Endodermal cell (in vitro differentiated cells): ENCODE results near the gene SLC51A. TPM values are rescaled to one million over a fixed set of nuclear protein-coding genes. Genes with fewer than 3 reads are reported as not detected.
"Not testable (repeated sequence)": the region's sequence is repeated elsewhere in the genome, so short reads cannot be mapped to it uniquely, and the experiment has no call there.

Experiments
- DNase-seq: peaks from one replicate; pipeline ENCODE4 v3.0.0-alpha.2; 2017
- H3K27ac ChIP-seq: 2 replicates; pipeline ENCODE4 v1.5.1; 2013; ENCODE audit warnings: mild to moderate bottlenecking, low read depth, low read length, moderate library complexity
- H3K27me3 ChIP-seq: 2 replicates; pipeline ENCODE4 v1.6.1; 2013; ENCODE audit warnings: mild to moderate bottlenecking, low read length, moderate library complexity; ENCODE audit not compliant: insufficient read depth, control insufficient read depth, poor library complexity, severe bottlenecking
- H3K36me3 ChIP-seq: 2 replicates; pipeline ENCODE4 v1.7.0; 2013; ENCODE audit warnings: mild to moderate bottlenecking, low read length, moderate library complexity; ENCODE audit not compliant: control insufficient read depth, insufficient read depth
- H3K4me1 ChIP-seq: one replicate; pipeline ENCODE4 v1.7.0; 2013; ENCODE audit warnings: low read length; ENCODE audit not compliant: control insufficient read depth, insufficient read depth
- H3K4me3 ChIP-seq: 2 replicates; pipeline ENCODE4 v1.5.1; 2013; ENCODE audit warnings: mild to moderate bottlenecking, low read length, moderate library complexity
- H3K9ac ChIP-seq: 2 replicates; pipeline ENCODE4 v1.6.1; 2013; ENCODE audit warnings: mild to moderate bottlenecking, low read length, moderate library complexity; ENCODE audit not compliant: poor library complexity, severe bottlenecking; ENCODE audit errors: extremely low read depth
- H3K9me3 ChIP-seq: 2 replicates; pipeline ENCODE4 v1.6.1; 2013; ENCODE audit warnings: mild to moderate bottlenecking, low read length, moderate library complexity; ENCODE audit not compliant: control insufficient read depth
- H3K27ac Mint-ChIP-seq: 2 replicates; pipeline ENCODE4 v1.8.0; 2020; ENCODE audit warnings: mixed read lengths
- H3K27me3 Mint-ChIP-seq: 2 replicates; pipeline ENCODE4 v1.8.0; 2021; ENCODE audit warnings: mild to moderate bottlenecking, mixed read lengths; ENCODE audit not compliant: insufficient read depth
- H3K36me3 Mint-ChIP-seq: 2 replicates; pipeline ENCODE4 v1.8.0; 2020; ENCODE audit warnings: low read depth, mixed read lengths
- H3K4me1 Mint-ChIP-seq: 2 replicates; pipeline ENCODE4 v1.8.0; 2020; ENCODE audit warnings: mixed read lengths
- H3K4me3 Mint-ChIP-seq: 2 replicates; pipeline ENCODE4 v1.8.0; 2020; ENCODE audit warnings: mild to moderate bottlenecking, moderate library complexity, mixed read lengths
- H3K9me3 Mint-ChIP-seq: 2 replicates; pipeline ENCODE4 v1.8.0; 2020; ENCODE audit warnings: mild to moderate bottlenecking, mixed read lengths
- WGBS, 2 experiments: methylation state at CpG; one replicate each; pipeline versions ENCODE4 v1.1.5 to v1.1.7; 2013; ENCODE audit warnings: missing lambda C conversion rate in 2 of 2, mixed read lengths in 1 of 2; ENCODE audit not compliant: insufficient coverage in 1 of 2, insufficient read length in 1 of 2; 5-methylcytosine and 5-hydroxymethylcytosine counted together
- total RNA-seq, 2 donors: library from RNA; stranded (reverse); fragmentation: NEBNext Ultra II Directional in 1 of 2; extraction: Animal tissue kit (Norgen Biotek cat#: 25700) in 1 of 2; gene quantifications; 2 replicates in 1 of 2; 3 replicates in 1 of 2; pipeline ENCODE4 v1.2.1, GENCODE V29; 2021
- TF ChIP-seq, protein P1 (sequence below): fragments of 200-600 bp; sonication (generic); conservative IDR thresholded peaks from 2 replicates; pipeline ENCODE4 v1.5.0; 2021; ENCODE audit warnings: antibody characterized with exemption, mild to moderate bottlenecking

Gene SLC51A
- total RNA-seq, 2 donors from 2014 or later = 1.9 to 2.0 TPM

DNA sequence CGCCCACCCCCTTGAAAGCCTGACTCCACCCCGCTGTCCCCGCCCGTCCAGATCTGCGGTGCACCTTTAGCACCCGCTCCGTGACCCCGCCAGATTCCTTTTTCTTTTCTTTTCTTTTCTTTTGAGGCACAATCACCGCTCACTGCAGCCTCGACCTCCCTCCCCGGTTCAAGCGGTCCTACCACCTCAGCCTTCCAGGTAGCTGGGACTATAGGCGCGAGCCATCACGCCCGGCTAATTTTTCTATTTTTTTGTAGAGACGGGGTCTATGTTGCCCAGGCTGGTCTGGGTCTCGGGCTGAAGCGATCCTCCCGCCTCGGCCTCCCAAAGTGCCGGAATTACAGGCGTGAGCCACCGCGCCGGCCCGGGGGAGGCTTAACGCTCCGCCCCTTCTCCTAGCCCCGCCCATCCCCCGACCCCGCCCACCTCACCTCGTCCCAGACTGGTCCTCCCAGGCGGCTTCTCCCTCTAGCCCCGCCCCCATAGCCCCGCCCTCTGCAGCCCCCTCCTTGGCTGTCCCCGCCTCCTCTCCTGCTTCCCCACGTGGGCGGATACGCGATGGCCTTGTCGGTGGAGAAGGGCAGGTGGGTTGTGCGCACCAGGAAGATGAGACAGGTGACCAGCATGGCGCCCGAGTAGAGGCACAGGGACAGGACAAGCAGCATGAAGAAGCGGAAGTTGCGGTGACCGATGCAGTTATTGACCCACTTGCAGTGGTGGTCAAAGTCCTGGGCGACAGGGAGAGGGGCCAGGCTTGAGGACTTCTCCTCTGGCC, 8.3 kb upstream of the SLC51A start:
- Histone ChIP-seq H3K4me1 (no peaks in the 10 kb centered on the region), H3K36me3 (no peaks in the 10 kb centered on the region), H3K4me3 (peak overlapping the region; percentile 74), H3K9me3 (no peaks in the 10 kb centered on the region), H3K27ac (no peak overlapping the region), H3K27me3 (peaks cover 6% of the 10 kb centered on the region), H3K9ac (no peak overlapping the region)
- H3K27ac Mint-ChIP-seq = no peak overlapping the region
- no peaks in the 10 kb centered on the region for H3K36me3 Mint-ChIP-seq
- WGBS, 2 experiments = 44 to 70% methylated on average over 22 to 49 of the region's 49 CpGs
- no peaks in the 10 kb centered on the region for H3K9me3 Mint-ChIP-seq
- TF ChIP-seq, protein P1, sequence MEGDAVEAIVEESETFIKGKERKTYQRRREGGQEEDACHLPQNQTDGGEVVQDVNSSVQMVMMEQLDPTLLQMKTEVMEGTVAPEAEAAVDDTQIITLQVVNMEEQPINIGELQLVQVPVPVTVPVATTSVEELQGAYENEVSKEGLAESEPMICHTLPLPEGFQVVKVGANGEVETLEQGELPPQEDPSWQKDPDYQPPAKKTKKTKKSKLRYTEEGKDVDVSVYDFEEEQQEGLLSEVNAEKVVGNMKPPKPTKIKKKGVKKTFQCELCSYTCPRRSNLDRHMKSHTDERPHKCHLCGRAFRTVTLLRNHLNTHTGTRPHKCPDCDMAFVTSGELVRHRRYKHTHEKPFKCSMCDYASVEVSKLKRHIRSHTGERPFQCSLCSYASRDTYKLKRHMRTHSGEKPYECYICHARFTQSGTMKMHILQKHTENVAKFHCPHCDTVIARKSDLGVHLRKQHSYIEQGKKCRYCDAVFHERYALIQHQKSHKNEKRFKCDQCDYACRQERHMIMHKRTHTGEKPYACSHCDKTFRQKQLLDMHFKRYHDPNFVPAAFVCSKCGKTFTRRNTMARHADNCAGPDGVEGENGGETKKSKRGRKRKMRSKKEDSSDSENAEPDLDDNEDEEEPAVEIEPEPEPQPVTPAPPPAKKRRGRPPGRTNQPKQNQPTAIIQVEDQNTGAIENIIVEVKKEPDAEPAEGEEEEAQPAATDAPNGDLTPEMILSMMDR = no peak
- peak; percentile 97 for DNase-seq
- H3K4me3 Mint-ChIP-seq = peak overlapping the region; percentile 55
- H3K27me3 Mint-ChIP-seq = peaks cover 32% of the 10 kb centered on the region
- H3K4me1 Mint-ChIP-seq = no peaks in the 10 kb centered on the region

DNA sequence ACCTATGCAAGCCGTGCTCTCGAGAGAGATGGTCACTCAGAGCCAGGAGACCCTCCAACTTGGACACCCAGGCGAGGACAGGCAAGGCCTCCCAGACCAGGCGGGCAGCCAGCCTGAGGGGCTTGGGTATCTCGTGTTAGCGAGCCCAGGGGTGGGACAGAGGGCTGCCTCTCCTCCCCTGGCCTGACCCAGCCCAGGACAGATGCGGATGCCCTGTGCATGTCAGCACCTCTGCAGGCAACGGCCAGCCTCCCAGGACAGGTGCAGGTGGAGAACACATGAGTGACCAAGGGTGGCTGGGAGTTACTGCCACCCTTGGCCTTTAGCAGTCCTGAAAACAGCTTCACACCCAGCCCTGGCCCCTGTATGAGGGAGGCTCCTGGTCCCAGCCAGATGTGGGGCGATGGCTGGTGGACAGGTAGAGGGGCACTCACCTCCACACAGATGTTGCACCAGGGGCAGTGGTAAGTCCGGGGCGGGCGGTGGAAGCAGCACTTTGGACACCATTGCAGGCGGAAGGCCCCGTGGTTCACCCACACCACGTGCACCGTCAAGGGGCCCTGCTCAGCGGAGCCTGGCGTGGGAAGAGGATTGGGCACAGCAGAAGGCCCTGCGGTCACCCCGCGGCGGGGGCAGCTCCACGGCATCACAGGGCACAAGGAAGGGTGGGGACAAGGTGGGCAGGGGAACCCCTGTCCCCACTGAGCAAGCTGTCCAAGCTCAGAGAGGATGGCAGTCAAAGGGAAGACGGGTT, 7.2 kb upstream of the SLC51A start:
- Histone ChIP-seq H3K9ac (no peak overlapping the region), H3K9me3 (no peaks in the 10 kb centered on the region), H3K36me3 (no peaks in the 10 kb centered on the region), H3K4me3 (no peak overlapping the region), H3K27me3 (peaks cover 6% of the 10 kb centered on the region), H3K4me1 (no peaks in the 10 kb centered on the region), H3K27ac (no peak overlapping the region)
- Mint-ChIP-seq H3K36me3 (no peaks in the 10 kb centered on the region), H3K27me3 (peaks cover 32% of the 10 kb centered on the region), H3K4me3 (no peak overlapping the region), H3K9me3 (no peaks in the 10 kb centered on the region), H3K4me1 (no peaks in the 10 kb centered on the region), H3K27ac (no peak overlapping the region)
- 91 to 94% methylated on average over 15 to 24 of the region's 24 CpGs for WGBS, 2 experiments
- TF ChIP-seq, protein P1 = no peak
- DNase-seq = no peak

DNA sequence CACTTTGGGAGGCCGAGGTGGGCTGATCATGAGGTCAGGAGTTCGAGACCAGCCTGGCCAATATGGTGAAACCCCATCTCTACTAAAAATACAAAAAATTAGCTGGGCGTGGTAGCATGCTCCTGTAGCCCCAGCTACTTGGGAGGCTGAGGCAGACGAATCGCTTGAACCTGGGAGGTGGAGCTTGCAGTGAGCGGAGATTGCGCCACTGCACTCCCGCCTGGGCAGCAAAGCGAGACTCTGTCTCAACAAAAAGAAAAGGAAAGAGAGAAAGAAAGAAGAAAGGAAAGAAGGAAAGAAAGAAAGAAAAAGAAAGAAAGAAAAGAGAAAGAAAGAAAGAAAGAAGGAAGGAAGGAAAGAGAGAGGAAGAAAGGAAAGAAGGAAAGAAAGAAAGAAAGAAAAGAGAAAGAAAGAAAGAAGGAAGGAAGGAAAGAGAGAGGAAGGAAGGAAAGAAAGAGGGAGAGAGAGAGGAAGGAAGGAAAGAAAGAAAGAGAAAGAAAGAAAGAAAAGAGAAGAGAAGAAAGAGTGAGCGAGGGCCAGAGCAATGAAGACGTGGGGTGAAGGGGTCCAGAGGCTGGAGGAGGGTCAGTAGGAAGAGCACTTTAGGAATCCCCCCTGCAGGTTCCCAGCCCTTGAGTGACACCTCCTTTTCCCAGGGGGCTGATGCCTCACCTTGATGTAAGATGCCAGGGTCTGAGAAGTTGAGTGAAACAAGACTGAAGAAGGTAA, 6.2 kb upstream of the SLC51A start:
- not testable (repeated sequence) for H3K27me3 ChIP-seq, H3K9ac ChIP-seq, H3K36me3 ChIP-seq, H3K9me3 ChIP-seq, H3K27ac Mint-ChIP-seq, DNase-seq, H3K4me3 ChIP-seq, H3K4me1 ChIP-seq, H3K27ac ChIP-seq, H3K36me3 Mint-ChIP-seq, H3K4me3 Mint-ChIP-seq, H3K9me3 Mint-ChIP-seq, H3K4me1 Mint-ChIP-seq
- peaks cover 31% of the 10 kb centered on the region for H3K27me3 Mint-ChIP-seq
- WGBS, 2 experiments = 93 to 100% methylated on average over 11 of the region's 11 CpGs
